HFFc6 (cell line): Measurements from ENCODE around the gene NCLN. TPM values are rescaled to one million over a fixed set of nuclear protein-coding genes. Genes with fewer than 3 reads are reported as not detected.

Experiments
- DNase-seq: peaks from one replicate; pipeline ENCODE4 v3.0.0-alpha.2; 2018
- H3K27ac Mint-ChIP-seq: 2 replicates; pipeline ENCODE4 v1.8.0; 2020; ENCODE audit warnings: mild to moderate bottlenecking, mixed read lengths
- H3K27me3 Mint-ChIP-seq: 2 replicates; pipeline ENCODE4 v1.8.0; 2021; ENCODE audit warnings: mild to moderate bottlenecking, moderate library complexity, mixed read lengths; ENCODE audit not compliant: insufficient read depth
- H3K36me3 Mint-ChIP-seq: 2 replicates; pipeline ENCODE4 v1.8.0; 2021; ENCODE audit warnings: low read depth, mixed read lengths
- H3K4me1 Mint-ChIP-seq: 2 replicates; pipeline ENCODE4 v1.8.0; 2020; ENCODE audit warnings: low read depth, mixed read lengths
- H3K4me3 Mint-ChIP-seq: 2 replicates; pipeline ENCODE4 v1.8.0; 2020; ENCODE audit warnings: mild to moderate bottlenecking, moderate library complexity, mixed read lengths
- H3K9me3 Mint-ChIP-seq: 2 replicates; pipeline ENCODE4 v1.8.0; 2020; ENCODE audit warnings: mild to moderate bottlenecking, mixed read lengths
- total RNA-seq, 6 experiments: library from RNA; stranded (reverse); fragmentation: NEBNext Ultra II Directional; extraction: Animal tissue kit (Norgen Biotek cat#: 25700); gene quantifications; 2 replicates in 1 of 6; 3 replicates in 5 of 6; pipeline ENCODE4 v1.2.3, GENCODE V29; 2021
- TF ChIP-seq, protein P1 (sequence below): fragments of 200-600 bp; sonication (generic); IDR thresholded peaks from 2 replicates; pipeline ENCODE4 v1.5.0; 2021; ENCODE audit warnings: antibody characterized with exemption, mild to moderate bottlenecking

Gene NCLN
- total RNA-seq, 6 experiments from 2014 or later, result 98.1 to 130 (median 106) TPM

GRCh38 chr19:3159565-3159964 lies 26.2 kb upstream of the NCLN start:
- TF ChIP-seq, protein P1, sequence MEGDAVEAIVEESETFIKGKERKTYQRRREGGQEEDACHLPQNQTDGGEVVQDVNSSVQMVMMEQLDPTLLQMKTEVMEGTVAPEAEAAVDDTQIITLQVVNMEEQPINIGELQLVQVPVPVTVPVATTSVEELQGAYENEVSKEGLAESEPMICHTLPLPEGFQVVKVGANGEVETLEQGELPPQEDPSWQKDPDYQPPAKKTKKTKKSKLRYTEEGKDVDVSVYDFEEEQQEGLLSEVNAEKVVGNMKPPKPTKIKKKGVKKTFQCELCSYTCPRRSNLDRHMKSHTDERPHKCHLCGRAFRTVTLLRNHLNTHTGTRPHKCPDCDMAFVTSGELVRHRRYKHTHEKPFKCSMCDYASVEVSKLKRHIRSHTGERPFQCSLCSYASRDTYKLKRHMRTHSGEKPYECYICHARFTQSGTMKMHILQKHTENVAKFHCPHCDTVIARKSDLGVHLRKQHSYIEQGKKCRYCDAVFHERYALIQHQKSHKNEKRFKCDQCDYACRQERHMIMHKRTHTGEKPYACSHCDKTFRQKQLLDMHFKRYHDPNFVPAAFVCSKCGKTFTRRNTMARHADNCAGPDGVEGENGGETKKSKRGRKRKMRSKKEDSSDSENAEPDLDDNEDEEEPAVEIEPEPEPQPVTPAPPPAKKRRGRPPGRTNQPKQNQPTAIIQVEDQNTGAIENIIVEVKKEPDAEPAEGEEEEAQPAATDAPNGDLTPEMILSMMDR, result no peak
- Mint-ChIP-seq H3K27me3 (peaks cover 1% of the 10 kb centered on the region; the same call in 1 of the 2 replicates), H3K27ac (no peak overlapping the region), H3K4me1 (peaks cover 15% of the 10 kb centered on the region), H3K4me3 (no peak overlapping the region), H3K36me3 (peaks cover 5% of the 10 kb centered on the region), H3K9me3 (peaks cover 4% of the 10 kb centered on the region; the same call in 1 of the 2 replicates)
- DNase-seq, result no peak

DNA sequence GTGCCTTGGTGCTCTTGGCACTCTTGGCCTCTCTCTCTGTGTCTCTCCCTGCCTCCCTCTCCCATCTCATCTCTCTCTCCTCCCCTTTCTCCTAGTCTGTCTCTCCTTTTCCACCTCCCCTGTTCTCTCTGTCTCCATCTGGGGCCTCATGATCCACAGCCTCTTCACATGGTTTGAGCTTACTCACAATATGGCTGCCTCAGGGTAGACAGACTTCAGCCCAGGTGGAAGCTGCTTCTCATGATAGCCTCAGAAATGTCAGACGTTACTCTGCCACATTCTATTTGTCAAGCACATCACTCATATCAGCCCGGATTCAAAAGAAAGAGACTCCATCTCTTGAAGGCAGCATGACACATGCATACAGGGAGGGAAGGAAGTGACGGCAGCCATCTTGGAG lies 25.5 kb upstream of the NCLN start:
- Mint-ChIP-seq H3K4me1 (peaks cover 15% of the 10 kb centered on the region), H3K36me3 (no peaks in the 10 kb centered on the region; the same call in 1 of the 2 replicates), H3K9me3 (peaks cover 4% of the 10 kb centered on the region; the same call in 1 of the 2 replicates), H3K27me3 (peaks cover 1% of the 10 kb centered on the region; the same call in 1 of the 2 replicates), H3K4me3 (no peak overlapping the region), H3K27ac (no peak overlapping the region)
- no peak for DNase-seq
- TF ChIP-seq, protein P1, result no peak

GRCh38 chr19:3161453-3161852 lies 24.3 kb upstream of the NCLN start:
- Mint-ChIP-seq H3K4me1 (peaks cover 15% of the 10 kb centered on the region), H3K36me3 (no peaks in the 10 kb centered on the region)
- peak; percentile 28 for DNase-seq

GRCh38 chr19:3162418-3163229 lies 23.1 kb upstream of the NCLN start:
- TF ChIP-seq, protein P1, result no peak
- peaks cover 4% of the 10 kb centered on the region; the same call in 1 of the 2 replicates for H3K9me3 Mint-ChIP-seq
- DNase-seq, result no peak
- no peak overlapping the region; the same call in 1 of the 2 replicates for H3K4me3 Mint-ChIP-seq
- H3K27me3 Mint-ChIP-seq, result peaks cover 1% of the 10 kb centered on the region; the same call in 1 of the 2 replicates
- H3K27ac Mint-ChIP-seq, result no peak overlapping the region
- no peaks in the 10 kb centered on the region for H3K36me3 Mint-ChIP-seq
- peaks cover 15% of the 10 kb centered on the region for H3K4me1 Mint-ChIP-seq

More at GRCh38 chr19:3161453-3161852, 24.3 kb upstream of the NCLN start:
- Mint-ChIP-seq H3K27ac (peak overlapping the region; percentile 22; the same call in 1 of the 2 replicates), H3K9me3 (peaks cover 4% of the 10 kb centered on the region; the same call in 1 of the 2 replicates), H3K27me3 (peaks cover 1% of the 10 kb centered on the region; the same call in 1 of the 2 replicates), H3K4me3 (no peak overlapping the region)
- TF ChIP-seq, protein P1, result no peak

DNA sequence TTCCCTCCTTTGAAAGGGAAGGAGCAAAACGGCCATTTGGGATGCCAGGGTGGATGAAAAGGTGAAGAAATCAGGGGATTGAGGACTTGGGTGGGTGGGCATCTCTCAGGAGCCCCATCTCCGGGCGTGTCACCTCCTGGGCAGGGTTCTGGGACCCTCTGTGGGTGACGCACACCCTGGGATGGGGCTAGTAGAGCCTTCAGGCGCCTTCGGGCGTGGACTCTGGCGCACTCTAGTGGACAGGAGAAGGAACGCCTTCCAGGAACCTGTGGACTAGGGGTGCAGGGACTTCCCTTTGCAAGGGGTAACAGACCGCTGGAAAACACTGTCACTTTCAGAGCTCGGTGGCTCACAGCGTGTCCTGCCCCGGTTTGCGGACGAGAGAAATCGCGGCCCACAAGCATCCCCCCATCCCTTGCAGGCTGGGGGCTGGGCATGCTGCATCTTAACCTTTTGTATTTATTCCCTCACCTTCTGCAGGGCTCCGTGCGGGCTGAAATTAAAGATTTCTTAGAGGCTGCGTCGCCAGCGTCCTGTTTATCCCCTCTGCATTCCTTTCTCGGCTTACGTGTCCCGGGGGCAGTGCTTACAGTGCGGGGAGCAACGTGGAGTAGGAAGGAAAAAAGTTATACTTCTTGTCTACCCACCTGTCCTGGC lies 22.4 kb upstream of the NCLN start:
- H3K9me3 Mint-ChIP-seq, result peaks cover 4% of the 10 kb centered on the region; the same call in 1 of the 2 replicates
- peaks cover 15% of the 10 kb centered on the region for H3K4me1 Mint-ChIP-seq
- peak overlapping the region; percentile 31; the same call in 1 of the 2 replicates for H3K4me3 Mint-ChIP-seq
- H3K27ac Mint-ChIP-seq, result no peak overlapping the region
- TF ChIP-seq, protein P1, result peak; percentile 99
- H3K36me3 Mint-ChIP-seq, result no peaks in the 10 kb centered on the region
- peak; percentile 31 for DNase-seq
- peaks cover 4% of the 10 kb centered on the region; the same call in 1 of the 2 replicates for H3K27me3 Mint-ChIP-seq
